GM19324 (cell line): ENCODE measurements around the gene HNF4A.
"Not testable (repeated sequence)": the region's sequence is repeated elsewhere in the genome, so short reads cannot be mapped to it uniquely, and the experiment has no call there.

Experiments
- ATAC-seq: cut with Tn5 transposase; IDR thresholded peaks from one replicate; pipeline ENCODE4 v1.9.1; 2021; ENCODE audit warnings: mild to moderate bottlenecking, moderate library complexity; ENCODE audit not compliant: unreplicated experiment, low FRiP score

HNF4A gene

DNA sequence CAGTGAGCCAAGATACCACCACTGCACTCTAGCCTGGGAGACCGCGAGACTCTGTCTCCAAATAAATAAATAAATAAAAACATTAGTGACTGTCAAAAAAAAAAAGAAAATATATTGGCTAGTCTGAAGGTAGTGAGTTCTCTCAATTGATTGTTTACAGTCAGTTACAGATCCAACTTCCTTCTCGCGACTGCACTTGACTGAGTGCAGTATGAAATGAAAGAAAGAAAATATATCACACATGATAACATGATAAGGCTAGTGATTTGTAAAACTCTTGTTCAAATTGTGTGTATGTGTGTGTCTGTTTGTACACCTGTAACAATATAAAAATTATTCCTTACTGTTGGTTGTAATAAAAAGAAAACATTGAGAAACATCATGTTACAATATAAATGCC is 10.8 kb upstream of the HNF4A start:
- ATAC-seq = no peak

DNA sequence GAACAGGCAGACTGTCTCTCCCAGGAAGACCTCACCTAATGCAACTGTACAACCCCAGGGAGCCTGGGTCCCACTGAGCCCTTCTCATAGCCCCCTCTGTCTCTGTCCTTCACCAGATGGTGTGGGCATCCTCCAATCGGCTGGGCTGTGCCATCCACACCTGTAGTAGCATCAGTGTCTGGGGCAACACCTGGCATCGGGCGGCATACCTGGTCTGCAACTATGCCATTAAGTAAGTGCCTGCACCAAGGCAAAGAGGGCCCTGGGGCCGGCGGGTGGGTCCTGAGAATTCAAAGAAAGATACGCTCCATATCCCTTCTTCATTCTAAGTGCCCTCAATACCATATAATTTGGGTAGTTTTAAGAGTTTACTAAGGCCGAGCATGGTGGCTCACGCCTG is 10.4 kb upstream of the HNF4A start:
- no peak for ATAC-seq

DNA sequence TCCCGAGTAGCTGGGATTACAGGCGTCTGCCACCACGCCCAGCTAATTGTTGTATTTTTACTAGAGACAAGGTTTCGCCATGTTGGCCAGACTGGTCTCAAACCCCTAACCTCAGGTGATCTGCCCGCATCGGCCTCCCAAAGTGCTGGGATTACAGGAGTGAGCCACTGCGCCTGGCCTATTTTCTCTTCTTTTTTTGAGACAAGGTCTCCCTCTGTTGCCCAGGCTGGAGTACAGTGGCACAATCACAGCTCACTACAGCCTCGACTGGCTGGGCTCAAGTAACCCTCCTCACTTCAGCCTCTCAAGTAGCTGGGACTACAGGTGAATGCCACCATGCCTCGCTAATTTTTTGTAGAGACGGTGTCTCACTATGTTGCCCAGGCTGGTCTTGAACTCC is 9.6 kb upstream of the HNF4A start:
- ATAC-seq = not testable (repeated sequence)

DNA sequence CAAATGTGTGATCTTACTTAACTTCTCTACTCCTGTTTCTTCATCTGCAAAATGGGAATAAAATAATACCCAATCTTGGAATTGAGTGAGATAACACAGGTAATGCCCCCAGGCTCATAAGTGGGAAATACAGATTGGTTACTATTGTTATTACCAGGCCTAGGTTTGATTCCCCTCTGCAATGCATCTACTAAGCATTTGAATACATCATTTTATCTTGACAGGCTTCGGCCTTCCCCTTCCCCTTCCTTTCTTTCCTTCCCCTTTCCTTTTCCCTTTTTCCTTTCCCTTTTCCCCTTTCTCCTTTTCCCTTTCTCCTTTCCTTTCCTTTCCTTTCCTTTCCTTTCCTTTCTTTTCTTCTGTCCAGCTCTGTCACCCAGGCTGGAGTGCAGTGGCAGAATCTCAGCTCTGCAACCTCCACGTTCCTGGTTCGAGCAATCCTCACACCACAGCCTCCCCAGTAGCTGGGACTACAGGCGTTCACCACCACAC is 7.3 kb upstream of the HNF4A start:
- ATAC-seq = no peak

DNA sequence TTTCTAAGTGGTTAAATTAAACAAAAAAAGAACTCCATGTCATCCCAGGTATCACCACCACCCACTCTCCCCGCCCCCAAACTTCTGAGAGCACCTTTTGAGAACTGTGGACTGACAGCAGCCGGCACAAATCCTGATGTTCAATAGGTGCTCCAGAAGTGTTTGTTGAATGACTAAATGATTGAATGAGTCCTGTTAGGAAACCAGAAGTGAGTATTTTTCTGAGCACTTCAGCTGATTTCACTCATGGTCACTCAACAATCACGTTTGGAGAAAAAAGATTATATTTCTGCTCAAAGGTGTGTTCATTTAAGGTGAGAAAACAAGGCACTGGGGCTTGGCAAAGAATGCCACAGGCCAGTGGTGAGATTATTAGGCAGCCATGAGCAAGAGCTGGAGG is 6.2 kb upstream of the HNF4A start:
- no peak for ATAC-seq

DNA sequence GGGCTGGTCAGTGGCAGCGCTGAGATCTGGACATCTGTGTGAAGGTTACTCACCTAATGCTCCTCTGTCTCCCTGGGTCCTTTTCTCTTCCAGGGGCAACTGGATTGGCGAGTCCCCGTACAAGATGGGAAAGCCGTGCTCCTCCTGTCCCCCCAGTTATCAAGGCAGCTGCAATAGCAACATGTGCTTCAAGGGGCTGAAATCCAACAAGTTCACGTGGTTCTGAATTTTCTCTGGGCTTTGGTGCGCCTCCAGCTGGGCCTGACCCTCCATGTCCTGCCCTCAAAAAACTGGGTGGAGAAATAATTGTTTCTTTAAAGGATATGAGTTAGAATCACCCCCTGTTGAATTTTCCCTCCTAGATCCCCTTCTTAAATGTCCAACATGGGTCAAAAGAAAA is 4.9 kb upstream of the HNF4A start:
- no peak for ATAC-seq

DNA sequence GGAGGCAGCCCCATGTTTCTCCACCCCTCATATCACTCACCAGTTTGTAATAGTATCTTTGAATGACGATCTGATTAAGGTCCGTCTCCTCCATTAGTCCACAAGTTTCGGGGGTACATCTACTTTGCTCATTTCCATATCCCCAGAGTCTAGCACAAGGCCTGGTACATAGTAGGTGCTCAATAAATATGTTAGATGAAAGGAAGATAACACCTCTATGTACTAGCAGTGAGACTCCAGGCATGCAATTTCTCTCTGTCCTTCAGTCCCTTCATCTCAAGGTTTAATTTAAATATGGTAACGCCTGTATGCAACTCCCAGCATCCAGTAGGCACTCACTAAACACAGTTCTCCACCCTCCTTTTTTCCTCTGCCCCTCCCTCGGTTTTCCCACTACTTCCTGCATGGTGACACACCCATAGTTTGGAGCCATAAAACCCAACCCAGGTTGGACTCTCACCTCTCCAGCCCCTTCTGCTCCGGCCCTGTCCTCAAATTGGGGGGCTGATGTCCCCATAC is 461 bp upstream of the HNF4A start:
- no peak for ATAC-seq

DNA sequence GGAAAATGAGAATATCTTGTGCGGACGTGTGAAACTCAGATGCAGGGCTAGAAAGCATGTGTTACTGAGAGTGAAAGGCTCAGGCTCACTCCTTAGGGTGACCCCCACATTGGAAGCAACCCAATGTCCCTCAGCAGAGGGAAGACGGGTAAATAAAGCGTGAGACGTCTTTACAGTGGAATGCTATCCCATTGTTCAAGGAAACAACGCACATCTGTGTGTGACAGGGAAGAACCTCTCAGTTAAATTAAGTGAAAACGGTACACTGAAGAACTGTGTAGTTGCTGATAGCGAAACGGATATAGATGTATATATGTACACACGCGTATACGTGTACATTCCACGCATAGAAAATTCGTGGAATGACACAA is 839 bp downstream of the HNF4A start:
- no peak for ATAC-seq

DNA sequence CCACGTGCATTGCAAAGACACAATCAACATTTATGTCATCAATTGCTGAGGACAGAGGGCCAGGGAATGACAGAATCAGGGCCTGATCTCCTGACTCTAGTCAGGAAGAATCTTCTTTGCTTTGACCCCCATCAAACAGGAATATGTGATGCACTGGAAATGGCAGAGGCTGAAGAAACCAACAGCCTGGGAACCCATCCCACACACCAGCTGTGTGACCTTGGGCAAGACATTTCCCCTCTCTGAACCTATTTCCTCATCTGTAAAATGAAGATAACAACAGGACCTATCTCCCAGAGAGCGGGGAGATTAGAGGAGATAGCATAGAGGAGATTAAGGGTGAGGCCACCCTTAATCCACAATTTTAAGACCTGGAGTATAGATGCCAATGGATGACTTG is 1.5 kb downstream of the HNF4A start:
- no peak for ATAC-seq

DNA sequence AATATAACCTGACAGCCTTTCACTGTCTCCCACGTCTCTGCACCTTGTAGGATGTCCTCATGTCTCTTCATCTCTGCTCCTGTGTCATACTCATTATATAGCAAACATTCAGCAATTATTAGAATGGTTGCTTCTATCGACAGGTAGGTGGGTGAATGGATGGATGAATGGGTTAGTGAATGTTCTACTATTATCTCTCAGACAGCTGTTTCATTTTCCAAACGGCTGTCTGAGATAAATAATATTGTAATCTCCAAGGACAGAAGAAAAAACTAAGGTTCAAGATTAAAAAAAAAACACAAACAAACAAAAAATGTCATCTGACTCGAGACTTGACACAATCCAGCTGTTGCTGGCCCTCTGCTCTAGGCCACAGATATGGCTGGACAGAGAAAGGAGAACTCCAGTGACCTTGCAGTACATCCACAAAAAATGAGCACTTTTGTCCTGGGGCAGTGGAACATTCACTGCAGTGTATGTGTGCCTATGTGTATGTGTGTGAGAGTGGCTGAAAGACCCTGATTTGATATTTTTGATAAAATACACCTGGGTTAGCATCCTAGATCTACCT is 2.1 kb downstream of the HNF4A start:
- ATAC-seq = no peak

DNA sequence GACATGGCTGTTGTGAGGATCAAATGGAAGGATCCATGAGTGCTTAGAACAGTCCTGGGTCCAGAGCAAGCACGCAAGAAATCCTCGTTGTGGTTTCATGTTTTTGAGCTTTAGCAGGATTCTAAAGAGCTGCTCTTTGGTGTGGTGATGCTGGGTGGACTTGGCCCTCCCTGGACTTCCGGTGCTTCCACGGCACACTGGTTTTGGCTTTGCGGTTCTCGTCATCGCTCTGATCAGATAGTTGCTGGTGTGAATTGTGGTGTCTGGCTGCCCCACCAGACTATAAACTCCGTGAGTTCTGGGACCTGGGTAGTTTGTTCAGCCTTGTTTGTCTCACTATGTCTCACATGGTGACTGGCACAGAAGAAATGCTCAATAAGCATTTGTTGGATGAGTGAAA is 3.3 kb downstream of the HNF4A start:
- ATAC-seq = no peak

DNA sequence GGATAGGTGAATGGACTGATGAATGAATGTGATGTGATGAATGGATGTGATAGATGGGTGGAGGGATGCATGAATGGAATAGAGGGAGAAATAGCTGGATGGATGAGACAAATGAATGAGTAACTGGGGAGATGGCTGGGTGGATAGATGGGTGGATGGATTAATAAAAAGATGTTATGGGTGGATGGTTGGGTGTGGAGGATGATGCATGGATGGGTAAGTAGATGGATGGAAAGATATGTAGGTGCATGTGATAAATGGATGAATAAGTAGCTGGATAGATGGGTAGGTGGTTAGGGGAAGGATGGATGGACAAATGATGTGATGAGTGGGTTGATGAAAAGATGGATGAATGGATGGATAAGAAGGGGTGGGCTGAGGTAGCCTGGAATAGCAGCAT is 4.7 kb downstream of the HNF4A start:
- ATAC-seq = no peak

DNA sequence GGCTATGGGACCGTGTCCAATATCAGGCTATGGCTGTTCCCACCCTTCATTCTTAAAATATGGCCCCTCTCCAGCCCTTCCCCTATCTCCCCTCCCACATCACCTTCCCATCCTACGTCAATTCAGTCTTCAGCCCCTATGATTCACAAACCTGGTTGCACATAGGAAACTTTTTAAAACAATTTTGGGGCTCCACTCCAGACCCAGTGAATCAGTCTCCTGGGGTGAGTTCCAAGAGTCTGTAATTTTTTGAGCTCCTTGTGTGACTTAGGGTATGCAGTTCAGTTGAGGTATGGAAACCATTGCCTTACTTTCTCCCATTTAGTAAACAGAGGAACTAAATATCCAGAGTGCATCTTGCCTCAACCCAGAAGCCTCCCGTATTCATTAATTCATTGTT is 5.5 kb downstream of the HNF4A start:
- no peak for ATAC-seq

DNA sequence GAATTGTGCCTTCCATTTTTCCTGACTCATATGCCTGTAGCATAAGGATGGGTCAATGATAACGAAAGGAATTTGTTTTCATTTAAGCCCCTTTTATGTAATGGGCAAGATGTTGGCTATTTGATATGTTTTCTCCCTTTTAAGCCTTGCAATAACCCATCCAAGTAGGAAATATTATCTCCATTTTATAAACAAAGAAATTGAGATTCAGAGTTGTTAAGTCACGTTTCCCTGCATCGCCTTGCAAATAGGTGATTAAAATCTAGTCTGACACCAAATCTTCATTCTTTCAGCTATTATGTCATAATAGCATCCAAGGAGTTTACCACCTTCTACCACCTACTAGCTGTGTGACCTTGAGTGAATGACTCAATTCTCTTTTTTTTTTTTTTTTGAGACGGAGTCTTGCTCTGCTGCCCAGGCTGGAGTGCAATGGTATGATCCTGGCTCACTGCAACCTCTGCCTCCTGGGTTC is 7.0 kb downstream of the HNF4A start:
- ATAC-seq = no peak

DNA sequence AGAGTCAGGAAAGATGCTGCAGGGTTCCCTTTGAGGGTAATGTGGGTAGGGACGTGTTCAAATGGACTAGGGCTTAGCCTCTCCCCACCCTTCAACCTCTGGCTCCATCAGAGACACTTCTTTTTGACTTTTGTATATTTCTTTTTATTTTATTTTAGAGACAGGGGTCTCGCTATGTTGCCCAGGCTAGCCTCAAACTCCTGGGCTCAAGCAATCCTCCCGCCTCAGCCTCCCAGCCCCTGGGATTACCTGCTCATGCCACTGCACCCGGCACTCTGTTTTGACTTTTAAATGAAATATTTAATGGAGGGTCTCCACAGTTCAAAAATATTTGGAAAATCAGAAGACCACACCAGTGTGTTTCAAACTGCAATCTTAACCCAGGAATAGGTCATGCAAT is 8.6 kb downstream of the HNF4A start:
- no peak for ATAC-seq

DNA sequence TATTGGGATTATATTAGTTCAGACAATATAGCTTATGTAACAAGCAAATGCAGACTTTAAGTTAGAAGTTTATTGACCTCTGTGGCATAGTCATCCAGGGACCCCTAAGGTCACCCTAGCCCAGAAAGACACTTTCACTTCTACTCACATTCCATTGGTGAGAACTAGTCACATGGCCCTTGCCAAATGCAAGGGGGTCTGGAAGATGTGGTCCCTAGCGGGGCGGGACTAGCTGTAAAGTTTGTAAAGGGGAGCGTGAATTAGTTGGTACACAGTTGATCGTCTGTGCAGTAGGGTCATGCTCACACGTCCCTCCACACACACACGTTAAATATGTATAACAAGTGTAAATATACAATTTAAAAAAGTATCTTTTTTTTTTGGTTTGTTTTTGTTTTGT is 9.3 kb downstream of the HNF4A start:
- no peak for ATAC-seq

DNA sequence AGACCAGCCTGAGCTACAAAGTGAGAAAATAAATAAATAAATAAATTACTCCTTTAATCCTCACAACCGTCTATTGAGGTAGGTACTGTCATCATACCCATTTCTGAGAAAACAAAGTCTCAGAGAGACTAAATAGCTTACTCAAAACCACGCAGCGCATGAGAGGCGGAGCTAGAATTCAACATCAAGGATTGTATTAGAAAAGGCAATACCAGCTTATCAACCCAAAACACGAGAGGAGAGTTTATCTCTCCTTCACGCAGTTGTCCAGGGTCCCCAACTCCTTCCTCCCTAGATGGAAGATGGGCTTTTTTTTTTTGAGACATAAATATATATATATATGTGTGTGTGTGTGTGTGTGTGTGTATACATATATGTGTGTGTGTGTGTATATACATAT is 12.2 kb downstream of the HNF4A start:
- no peak for ATAC-seq

DNA sequence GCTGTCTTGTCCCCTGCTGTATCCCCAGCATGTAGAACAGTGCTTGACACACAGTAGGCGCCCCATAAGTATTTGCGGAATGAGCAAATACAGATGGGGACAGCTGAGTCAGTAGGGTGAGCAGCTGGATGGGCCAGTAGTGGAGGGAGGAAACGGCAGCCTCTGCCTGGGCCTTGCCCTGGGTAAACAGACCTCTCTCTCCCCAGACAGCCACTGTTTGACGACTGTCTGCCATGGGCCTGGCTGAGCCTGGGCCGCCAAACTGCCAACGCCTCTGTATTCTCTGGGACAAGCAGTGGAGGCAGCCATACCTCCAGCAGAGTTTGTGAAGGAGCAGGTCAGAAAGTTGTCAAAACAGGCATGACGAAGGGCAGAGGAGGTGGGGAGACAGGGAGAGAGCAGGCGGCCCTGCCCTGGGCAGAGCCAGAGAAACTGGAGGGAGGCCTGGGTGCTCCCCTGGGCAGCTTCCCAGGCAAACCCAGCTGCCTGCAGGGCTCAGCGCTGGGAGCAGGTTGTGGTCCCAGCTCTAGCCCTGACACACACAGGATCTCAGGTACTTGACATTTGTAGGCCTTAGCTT is 15.2 kb downstream of the HNF4A start:
- no peak for ATAC-seq

DNA sequence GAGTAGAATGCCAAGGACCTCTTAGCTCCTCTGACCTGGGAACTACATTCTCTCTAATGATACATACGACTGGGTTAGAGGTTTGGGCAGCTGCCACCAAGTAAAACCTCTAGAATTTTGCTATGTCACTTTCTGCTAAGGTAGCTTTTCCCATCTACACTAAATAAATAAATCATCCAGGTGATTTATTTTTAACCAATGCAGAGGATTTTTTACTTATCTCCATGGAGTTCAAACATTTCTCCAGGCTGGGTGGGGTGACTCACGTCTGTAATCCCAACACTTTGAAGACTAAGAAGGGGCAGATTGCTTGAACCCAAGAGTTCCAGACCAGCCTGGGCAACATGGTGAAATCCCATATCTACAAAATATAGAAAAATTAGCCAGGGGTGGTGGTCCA is 27.1 kb downstream of the HNF4A start:
- ATAC-seq = no peak

DNA sequence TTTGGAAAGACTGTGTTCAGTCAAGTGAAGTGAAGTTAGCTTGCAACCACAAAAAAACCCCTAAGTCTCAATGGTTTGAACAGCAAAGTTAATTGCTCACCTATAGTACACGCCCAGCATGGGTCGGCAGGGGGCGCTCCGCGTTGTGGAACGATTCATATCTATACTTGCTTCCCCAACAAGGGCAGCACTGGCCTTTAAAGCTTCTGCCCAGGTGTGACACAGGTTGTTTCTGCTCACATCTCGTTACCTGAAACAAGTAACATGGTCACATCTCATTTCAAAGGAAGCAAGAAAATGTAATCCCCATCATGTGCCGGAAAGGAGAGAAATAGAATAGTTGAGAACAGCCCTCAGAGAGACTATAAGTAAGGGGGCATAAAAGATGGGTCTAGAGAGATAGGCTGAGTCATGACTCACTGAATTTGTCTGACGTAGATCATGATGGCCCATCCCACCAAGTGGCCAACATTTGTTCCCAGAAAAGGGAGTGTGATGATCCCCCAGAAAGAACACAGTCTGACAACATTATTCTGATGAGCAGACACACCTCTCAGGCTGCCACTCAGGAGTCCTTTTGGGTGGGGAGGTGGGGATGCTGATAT is 29.0 kb downstream of the HNF4A start:
- no peak for ATAC-seq

DNA sequence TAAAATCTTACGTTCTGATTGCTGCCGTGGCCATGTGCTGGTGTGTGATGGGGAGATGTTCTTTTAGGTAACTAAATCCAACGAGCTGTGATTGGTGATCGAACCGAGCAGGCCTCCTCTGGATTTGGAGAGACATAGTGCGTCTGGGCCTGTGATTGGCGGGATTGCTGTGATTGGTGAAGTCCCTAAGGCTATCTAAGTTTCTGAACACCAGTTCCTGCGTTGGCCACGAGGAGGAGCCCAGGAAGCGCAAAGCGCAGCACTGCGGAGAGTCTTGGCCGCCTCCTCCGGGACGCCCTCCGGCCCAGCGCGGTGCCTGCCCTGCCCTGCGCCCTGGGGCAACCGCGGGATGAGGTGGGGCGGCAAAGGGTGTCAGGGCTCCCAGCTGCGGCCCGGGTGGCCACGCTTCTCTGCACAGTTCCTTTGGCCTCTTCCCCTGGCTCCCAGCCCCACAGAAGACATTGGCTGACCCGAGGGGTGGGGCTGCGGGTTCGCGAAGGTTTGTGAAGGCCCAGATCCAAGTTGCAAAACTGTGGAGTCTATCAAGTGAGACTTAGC is 33.0 kb downstream of the HNF4A start:
- no peak for ATAC-seq

DNA sequence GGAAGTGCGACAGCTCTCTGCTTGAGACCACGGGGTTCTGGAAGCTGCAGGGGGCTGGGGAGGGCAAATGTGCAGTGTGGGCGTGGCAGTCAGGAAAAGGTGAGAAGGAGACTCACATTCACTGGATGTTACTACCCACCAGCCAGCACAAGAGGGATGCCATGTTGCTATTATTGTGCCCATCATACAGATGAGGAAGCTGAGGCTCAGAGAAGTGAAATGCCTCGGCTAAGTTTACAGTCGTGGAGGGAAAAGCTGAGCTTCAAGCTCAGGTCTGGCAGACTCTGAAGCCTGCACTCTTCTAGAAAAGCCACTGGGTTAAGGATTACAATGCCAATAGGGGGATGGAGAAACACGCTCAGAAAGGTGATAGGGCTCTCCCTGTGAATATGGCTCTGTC is 34.4 kb downstream of the HNF4A start:
- no peak for ATAC-seq
